ELR (cell line): ENCODE data around the gene UNC5C.

Source experiments
- DNase-seq: peaks from one replicate; pipeline ENCODE4 v3.0.0-alpha.2; 2015; ENCODE audit warnings: low read depth

UNC5C gene

GRCh38 chr4:95120456-95120855 lies 428.3 kb downstream of the UNC5C start:
- DNase-seq: no peak

- no peak for DNase-seq
Measured at GRCh38 chr4:95118497-95118896, 430.3 kb downstream of the UNC5C start.

- no peak for DNase-seq
Measured at GRCh38 chr4:95114521-95114920, 434.3 kb downstream of the UNC5C start.
